ENCODE data around the gene MPP3.

DNA sequence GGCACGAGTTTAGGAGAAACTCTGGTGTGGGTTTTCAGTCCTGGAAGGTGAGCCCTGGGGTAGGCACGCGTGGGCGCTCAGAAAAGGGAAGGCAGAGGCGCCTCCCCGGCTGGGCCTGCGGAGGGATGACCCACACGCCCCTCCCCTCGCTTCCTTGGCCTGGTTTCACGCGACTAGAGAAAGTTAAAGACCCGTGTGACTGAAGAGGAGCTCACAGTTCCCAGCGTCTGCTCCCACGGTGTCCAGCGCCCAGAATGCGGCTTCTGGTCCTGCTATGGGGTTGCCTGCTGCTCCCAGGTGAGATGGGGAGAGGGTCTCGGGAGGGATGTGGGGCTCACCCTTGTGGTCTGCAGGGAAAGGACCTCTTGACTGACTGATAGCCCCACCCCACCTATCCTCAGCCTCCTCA lies 14.0 kb upstream of the MPP3 start, which contains the start of gene CD300LG:
- TF ChIP-seq GATA2 (IDR thresholded peaks at IDR 0.05; ENCODE audit: low read depth, low read length) (no peak), GATA3 (IDR thresholded peaks at IDR 0.05; ENCODE audit: low read depth, low read length) (no peak)

Measured in SH-SY5Y (cell line).